HepG2 (cell line): ENCODE data around the gene TP53TG5. TPM values are rescaled to one million over a fixed set of nuclear protein-coding genes. Genes with fewer than 3 reads are reported as not detected.
A peak's percentile ranks its signal among the peaks of the same experiment; 100 is the strongest.

Source experiments
- ATF1 ChIP-seq: IDR thresholded peaks from 2 replicates; pipeline ENCODE4 v1.6.1; 2016; ENCODE audit warnings: mild to moderate bottlenecking, control low read depth
- ETV5 ChIP-seq: IDR thresholded peaks from 2 replicates; pipeline ENCODE4 v1.6.1; 2018; ENCODE audit warnings: missing biosample characterization, missing genetic modification reagents, inconsistent platforms, borderline replicate concordance
- FOXK2 ChIP-seq: fragments of 450-650 bp; IDR thresholded peaks from 2 replicates; pipeline ENCODE4 v1.6.1; 2016
- NONO ChIP-seq, 2 experiments: fragments of 450-650 bp in 1 of 2; sonication (generic) in 1 of 2; formaldehyde crosslinking in 1 of 2; IDR thresholded peaks in 1 of 2; conservative IDR thresholded peaks in 1 of 2; 2 replicates each; pipeline versions ENCODE4 v1.6.1 to v1.8.0; 2017 to 2022; ENCODE audit warnings: mild to moderate bottlenecking in 1 of 2, missing genetic modification reagents in 1 of 2, moderate library complexity in 1 of 2
- PHF5A ChIP-seq: IDR thresholded peaks from one replicate; pipeline ENCODE4 v1.6.1; 2018; ENCODE audit warnings: low read depth, missing genetic modification reagents; ENCODE audit not compliant: unreplicated experiment
- PITX1 ChIP-seq: sonication (generic); formaldehyde crosslinking; IDR thresholded peaks from 2 replicates; pipeline ENCODE4 v1.5.1; 2020; ENCODE audit warnings: mild to moderate bottlenecking, missing genetic modification reagents
- POLR2A ChIP-seq, 2 experiments: IDR thresholded peaks; 2 replicates each; pipeline ENCODE4 v1.6.1; 2011; ENCODE audit warnings: low read depth in 2 of 2, low read length in 2 of 2, mild to moderate bottlenecking in 1 of 2, moderate library complexity in 1 of 2; ENCODE audit not compliant: insufficient read depth in 1 of 2
- ZBTB20 ChIP-seq: sonication (generic); formaldehyde crosslinking; IDR thresholded peaks from 2 replicates; pipeline ENCODE4 v1.8.1; 2023; ENCODE audit warnings: missing genetic modification reagents, low read depth, mild to moderate bottlenecking, borderline replicate concordance
- ZFP36L1 ChIP-seq: sonication (generic); formaldehyde crosslinking; IDR thresholded peaks from 2 replicates; pipeline ENCODE4 v1.8.0; 2022; ENCODE audit warnings: mild to moderate bottlenecking, missing genetic modification reagents, moderate library complexity
- ZFYVE20 ChIP-seq: sonication (generic); formaldehyde crosslinking; IDR thresholded peaks from 2 replicates; pipeline ENCODE4 v1.8.0; 2023; ENCODE audit warnings: low read depth, mild to moderate bottlenecking, moderate library complexity, missing genetic modification reagents, borderline replicate concordance
- ZNF205 ChIP-seq: IDR thresholded peaks from 2 replicates; pipeline ENCODE4 v1.6.1; 2018; ENCODE audit warnings: missing biosample characterization, missing genetic modification reagents
- ZNF256 ChIP-seq: sonication (generic); formaldehyde crosslinking; conservative IDR thresholded peaks from 2 replicates; pipeline ENCODE4 v1.4.0; 2020; ENCODE audit warnings: missing genetic modification reagents
- ZNF263 ChIP-seq: sonication (generic); formaldehyde crosslinking; IDR thresholded peaks from 2 replicates; pipeline ENCODE4 v1.4.0; 2020; ENCODE audit warnings: missing genetic modification reagents
- ZNF264 ChIP-seq: sonication (generic); formaldehyde crosslinking; IDR thresholded peaks from 2 replicates; pipeline ENCODE4 v1.4.0; 2020; ENCODE audit warnings: missing genetic modification reagents
- ZNF296 ChIP-seq: sonication (generic); formaldehyde crosslinking; conservative IDR thresholded peaks from 2 replicates; pipeline ENCODE4 v1.5.0; 2020; ENCODE audit warnings: mild to moderate bottlenecking, missing genetic modification reagents
- ZNF546 ChIP-seq: sonication (generic); formaldehyde crosslinking; conservative IDR thresholded peaks from 2 replicates; pipeline ENCODE4 v1.8.1; 2023; ENCODE audit warnings: mild to moderate bottlenecking, missing genetic modification reagents
- polyA plus RNA-seq, 8 experiments: library from polyadenylated mRNA; depleted of rRNA in 3 of 8; stranded (reverse) in 7 of 8; unstranded in 1 of 8; fragments of >200 nt; fragmentation: Illumina TruSeq in 4 of 8; extraction: Trizol in 4 of 8; gene quantifications; 2 replicates each; pipeline versions ENCODE4 v1.2.1 to v1.2.3, GENCODE V29; 2011 to 2016; ENCODE audit warnings: low read depth in 4 of 8, missing spikeins in 1 of 8, mixed read lengths in 1 of 8; ENCODE audit not compliant: insufficient read depth in 1 of 8
- total RNA-seq, 5 experiments: library from RNA; depleted of rRNA; stranded (reverse); fragments of >200 nt; fragmentation: Illumina TruSeq; extraction: Trizol; gene quantifications; 2 replicates each; pipeline ENCODE4 v1.2.3, GENCODE V29; 2016; ENCODE audit warnings: low read depth in 1 of 5
- TF ChIP-seq, protein P1 (sequence below): sonication (generic); formaldehyde crosslinking; IDR thresholded peaks from 2 replicates; pipeline ENCODE4 v1.8.1; 2023; ENCODE audit warnings: mild to moderate bottlenecking, missing genetic modification reagents
- TF ChIP-seq, protein P2 (sequence below): sonication (generic); formaldehyde crosslinking; IDR thresholded peaks from 2 replicates; pipeline ENCODE4 v1.5.1; 2020; ENCODE audit warnings: mild to moderate bottlenecking, moderate library complexity, missing genetic modification reagents
- TF ChIP-seq, protein P3 (sequence below): sonication (generic); formaldehyde crosslinking; IDR thresholded peaks from 2 replicates; pipeline ENCODE4 v1.5.0; 2020; ENCODE audit warnings: mild to moderate bottlenecking, missing genetic modification reagents, moderate library complexity
- TF ChIP-seq, protein P4 (sequence below): sonication (generic); formaldehyde crosslinking; IDR thresholded peaks from 2 replicates; pipeline ENCODE4 v1.5.0; 2020; ENCODE audit warnings: mild to moderate bottlenecking, missing genetic modification reagents

Gene TP53TG5
- total and polyA plus RNA-seq, 2 of the 13 experiments (the other 11 are each of a cell fraction or from before 2014, with no cell fraction given), result 0.11 TPM; not detected in 1

DNA sequence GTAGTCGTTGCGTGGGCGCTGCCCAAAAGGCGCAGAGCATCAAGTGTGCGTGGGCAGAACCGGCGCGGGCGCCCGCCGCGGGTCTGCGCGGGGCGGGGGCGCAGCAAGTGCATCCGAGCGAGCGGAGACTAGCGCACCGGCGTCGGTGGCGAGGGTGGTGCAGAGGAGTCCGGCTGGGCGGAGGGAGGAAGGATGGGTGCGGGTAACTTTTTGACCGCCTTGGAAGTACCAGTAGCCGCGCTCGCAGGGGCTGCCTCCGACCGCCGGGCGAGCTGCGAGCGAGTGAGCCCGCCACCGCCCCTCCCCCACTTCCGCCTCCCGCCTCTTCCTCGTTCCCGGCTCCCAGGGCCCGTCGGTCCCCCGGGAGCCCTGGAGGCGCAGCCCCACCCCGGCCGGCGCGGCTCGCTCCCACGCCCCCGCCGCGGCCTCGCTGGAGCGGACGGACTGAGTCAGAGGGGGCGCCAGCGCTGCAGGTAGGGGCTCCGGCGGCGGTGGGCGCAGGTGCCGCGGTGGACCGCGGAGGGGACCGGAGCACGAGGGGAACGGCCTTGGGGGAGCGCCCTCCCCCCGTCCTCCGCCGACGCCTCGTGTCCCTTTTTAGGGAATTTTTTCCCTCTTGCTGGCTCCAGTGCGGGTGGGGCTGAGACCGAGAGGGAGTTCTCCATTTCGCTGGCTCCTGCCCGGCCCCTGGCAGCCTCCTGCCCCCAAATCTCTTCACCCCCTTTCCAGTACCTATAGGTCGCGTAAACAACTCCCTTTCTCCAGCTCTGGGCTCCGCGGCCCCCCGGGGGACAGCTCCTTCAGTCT is 28.3 kb upstream of the TP53TG5 start (continued):
- no peak; the same call in 1 of the 2 replicates for TF ChIP-seq ZNF546 (CRISPR knock-in tag)
- TF ChIP-seq ZNF296 (CRISPR knock-in tag), result no peak
- no peak for TF ChIP-seq ZNF256 (CRISPR knock-in tag)
- TF ChIP-seq, protein P1, sequence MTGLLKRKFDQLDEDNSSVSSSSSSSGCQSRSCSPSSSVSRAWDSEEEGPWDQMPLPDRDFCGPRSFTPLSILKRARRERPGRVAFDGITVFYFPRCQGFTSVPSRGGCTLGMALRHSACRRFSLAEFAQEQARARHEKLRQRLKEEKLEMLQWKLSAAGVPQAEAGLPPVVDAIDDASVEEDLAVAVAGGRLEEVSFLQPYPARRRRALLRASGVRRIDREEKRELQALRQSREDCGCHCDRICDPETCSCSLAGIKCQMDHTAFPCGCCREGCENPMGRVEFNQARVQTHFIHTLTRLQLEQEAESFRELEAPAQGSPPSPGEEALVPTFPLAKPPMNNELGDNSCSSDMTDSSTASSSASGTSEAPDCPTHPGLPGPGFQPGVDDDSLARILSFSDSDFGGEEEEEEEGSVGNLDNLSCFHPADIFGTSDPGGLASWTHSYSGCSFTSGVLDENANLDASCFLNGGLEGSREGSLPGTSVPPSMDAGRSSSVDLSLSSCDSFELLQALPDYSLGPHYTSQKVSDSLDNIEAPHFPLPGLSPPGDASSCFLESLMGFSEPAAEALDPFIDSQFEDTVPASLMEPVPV (CRISPR knock-in tag), result peak; percentile 13; the same call in 1 of the 2 replicates
- TF ChIP-seq, protein P2, sequence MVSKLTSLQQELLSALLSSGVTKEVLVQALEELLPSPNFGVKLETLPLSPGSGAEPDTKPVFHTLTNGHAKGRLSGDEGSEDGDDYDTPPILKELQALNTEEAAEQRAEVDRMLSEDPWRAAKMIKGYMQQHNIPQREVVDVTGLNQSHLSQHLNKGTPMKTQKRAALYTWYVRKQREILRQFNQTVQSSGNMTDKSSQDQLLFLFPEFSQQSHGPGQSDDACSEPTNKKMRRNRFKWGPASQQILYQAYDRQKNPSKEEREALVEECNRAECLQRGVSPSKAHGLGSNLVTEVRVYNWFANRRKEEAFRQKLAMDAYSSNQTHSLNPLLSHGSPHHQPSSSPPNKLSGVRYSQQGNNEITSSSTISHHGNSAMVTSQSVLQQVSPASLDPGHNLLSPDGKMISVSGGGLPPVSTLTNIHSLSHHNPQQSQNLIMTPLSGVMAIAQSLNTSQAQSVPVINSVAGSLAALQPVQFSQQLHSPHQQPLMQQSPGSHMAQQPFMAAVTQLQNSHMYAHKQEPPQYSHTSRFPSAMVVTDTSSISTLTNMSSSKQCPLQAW (CRISPR knock-in tag), result 0 out of 2 replicates have a peak, but pooled peaks have one; percentile 11
- TF ChIP-seq, protein P3, sequence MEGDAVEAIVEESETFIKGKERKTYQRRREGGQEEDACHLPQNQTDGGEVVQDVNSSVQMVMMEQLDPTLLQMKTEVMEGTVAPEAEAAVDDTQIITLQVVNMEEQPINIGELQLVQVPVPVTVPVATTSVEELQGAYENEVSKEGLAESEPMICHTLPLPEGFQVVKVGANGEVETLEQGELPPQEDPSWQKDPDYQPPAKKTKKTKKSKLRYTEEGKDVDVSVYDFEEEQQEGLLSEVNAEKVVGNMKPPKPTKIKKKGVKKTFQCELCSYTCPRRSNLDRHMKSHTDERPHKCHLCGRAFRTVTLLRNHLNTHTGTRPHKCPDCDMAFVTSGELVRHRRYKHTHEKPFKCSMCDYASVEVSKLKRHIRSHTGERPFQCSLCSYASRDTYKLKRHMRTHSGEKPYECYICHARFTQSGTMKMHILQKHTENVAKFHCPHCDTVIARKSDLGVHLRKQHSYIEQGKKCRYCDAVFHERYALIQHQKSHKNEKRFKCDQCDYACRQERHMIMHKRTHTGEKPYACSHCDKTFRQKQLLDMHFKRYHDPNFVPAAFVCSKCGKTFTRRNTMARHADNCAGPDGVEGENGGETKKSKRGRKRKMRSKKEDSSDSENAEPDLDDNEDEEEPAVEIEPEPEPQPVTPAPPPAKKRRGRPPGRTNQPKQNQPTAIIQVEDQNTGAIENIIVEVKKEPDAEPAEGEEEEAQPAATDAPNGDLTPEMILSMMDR, result peak; percentile 43
- TF ChIP-seq ATF1 (CRISPR knock-in tag), result no peak
- TF ChIP-seq ZFYVE20 (CRISPR knock-in tag), result no peak
- TF ChIP-seq NONO (IDR thresholded peaks at IDR 0.05), result no peak
- peak; percentile 78; the same call in 1 of the 2 replicates for TF ChIP-seq NONO (CRISPR knock-in tag; conservative IDR thresholded peaks at IDR 0.05)
- no peak for TF ChIP-seq PHF5A (CRISPR knock-in tag)
- TF ChIP-seq ETV5 (CRISPR knock-in tag), result peak; percentile 44; the same call in 1 of the 2 replicates
- no peak for TF ChIP-seq ZFP36L1 (CRISPR knock-in tag)
- peak in 1 of 2 experiments; percentile 53; a peak in 1 of 4 replicates for TF ChIP-seq POLR2A (IDR thresholded peaks at IDR 0.05; ENCODE audit: insufficient read depth in 1 of 2, low read depth in 2 of 2, low read length in 2 of 2)
- TF ChIP-seq ZNF205 (CRISPR knock-in tag), result no peak
- no peak for TF ChIP-seq FOXK2
- TF ChIP-seq, protein P4, sequence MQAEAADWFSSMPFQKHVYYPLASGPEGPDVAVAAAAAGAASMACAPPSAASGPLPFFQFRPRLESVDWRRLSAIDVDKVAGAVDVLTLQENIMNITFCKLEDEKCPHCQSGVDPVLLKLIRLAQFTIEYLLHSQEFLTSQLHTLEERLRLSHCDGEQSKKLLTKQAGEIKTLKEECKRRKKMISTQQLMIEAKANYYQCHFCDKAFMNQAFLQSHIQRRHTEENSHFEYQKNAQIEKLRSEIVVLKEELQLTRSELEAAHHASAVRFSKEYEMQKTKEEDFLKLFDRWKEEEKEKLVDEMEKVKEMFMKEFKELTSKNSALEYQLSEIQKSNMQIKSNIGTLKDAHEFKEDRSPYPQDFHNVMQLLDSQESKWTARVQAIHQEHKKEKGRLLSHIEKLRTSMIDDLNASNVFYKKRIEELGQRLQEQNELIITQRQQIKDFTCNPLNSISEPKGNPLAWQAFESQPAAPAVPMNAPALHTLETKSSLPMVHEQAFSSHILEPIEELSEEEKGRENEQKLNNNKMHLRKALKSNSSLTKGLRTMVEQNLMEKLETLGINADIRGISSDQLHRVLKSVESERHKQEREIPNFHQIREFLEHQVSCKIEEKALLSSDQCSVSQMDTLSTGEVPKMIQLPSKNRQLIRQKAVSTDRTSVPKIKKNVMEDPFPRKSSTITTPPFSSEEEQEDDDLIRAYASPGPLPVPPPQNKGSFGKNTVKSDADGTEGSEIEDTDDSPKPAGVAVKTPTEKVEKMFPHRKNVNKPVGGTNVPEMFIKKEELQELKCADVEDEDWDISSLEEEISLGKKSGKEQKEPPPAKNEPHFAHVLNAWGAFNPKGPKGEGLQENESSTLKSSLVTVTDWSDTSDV (CRISPR knock-in tag), result peak; percentile 29; the same call in 1 of the 2 replicates
- TF ChIP-seq ZBTB20 (CRISPR knock-in tag), result no peak; the same call in 1 of the 2 replicates
- TF ChIP-seq PITX1 (CRISPR knock-in tag), result no peak
- no peak for TF ChIP-seq ZNF264 (CRISPR knock-in tag)
- peak; percentile 67; the same call in 1 of the 2 replicates for TF ChIP-seq ZNF263
